ENCODE results near the gene ZNF341. TPM values are rescaled to one million over a fixed set of nuclear protein-coding genes. Genes with fewer than 3 reads are reported as not detected.
A peak's percentile ranks its signal among the peaks of the same experiment; 100 is the strongest.

The ZNF341 gene
- total RNA-seq: 1 to 10 TPM; 3.3 to 6.7 (median 4.4) TPM
- polyA plus RNA-seq: 1 to 10 TPM; 2.3 to 5.9 (median 4.9) TPM
- long read RNA-seq, donor 1: 0 reads
- long read RNA-seq, donor 2: 0 reads

- Histone ChIP-seq H3K4me3 (peak within 1 kb of the TSS; percentile 44 to 77 (median 60)), H3K27me3 (replicated peaks in 1 of 7) (no peaks in the 10 kb centered on the region), H3K36me3 (peaks cover 0 to 6% (median 0%) of the 10 kb centered on the region in 6 donors), H3K9me3 (peaks cover 2 to 14% (median 11%) of the 10 kb centered on the region in 8 donors), H3K4me1 (peaks cover 9 to 41% (median 29%) of the 10 kb centered on the region in 6 donors), H3K27ac (peak within 1 kb of the TSS; percentile 87 to 98 (median 95))
- TF ChIP-seq POLR2AphosphoS5 (IDR thresholded peaks at IDR 0.05) (peak; percentile 49 to 81 (median 56)), POLR2A (IDR thresholded peaks at IDR 0.05) (no peak), CTCF (IDR thresholded peaks at IDR 0.05 in 8 of 11, conservative IDR thresholded peaks at IDR 0.05 in 3 of 11) (peak; percentile 69 to 97 (median 91))
- peak; percentile 98 for DNase-seq
- intact Hi-C loops (cut with DNase I; ENCODE audit: low total_unique reads): loop anchor here (10.0 kb wide), 1 partner anchor 103 kb away; no protein-coding TSS in a partner anchor
- 2 to 9% (median 3%) methylated on average over 34 to 57 of the region's 57 CpGs for WGBS, 5 donors
These were observed at the start of gene ZNF341 for GRCh38 chr20:33731693-33732165. Gene ZNF341, plus strand, starts transcription at chr20:33731996. Its CDS starts 26 bp downstream, at chr20:33732022.

- intact Hi-C loops (cut with DNase I; ENCODE audit: low total_unique reads): no loop called here
- WGBS, 5 donors: 46 to 54% (median 51%) methylated on average over 10 of the region's 10 CpGs
- TF ChIP-seq CTCF (IDR thresholded peaks at IDR 0.05 in 8 of 11, conservative IDR thresholded peaks at IDR 0.05 in 3 of 11): no peak
- TF ChIP-seq POLR2AphosphoS5 (IDR thresholded peaks at IDR 0.05): no peak
- no peak for TF ChIP-seq POLR2A (IDR thresholded peaks at IDR 0.05)
- H3K27me3 ChIP-seq (replicated peaks in 1 of 7): no peaks in the 10 kb centered on the region
- H3K4me3 ChIP-seq: peak overlapping the region in 4 of 8 donors; percentile 46 to 75 (median 50)
- peaks cover 8 to 58% (median 30%) of the 10 kb centered on the region in 6 donors for H3K4me1 ChIP-seq
- peak overlapping the region in 4 of 8 donors; percentile 58 to 74 (median 60) for H3K27ac ChIP-seq
- H3K36me3 ChIP-seq: no peaks in the 10 kb centered on the region
- no peak for DNase-seq
- H3K9me3 ChIP-seq: no peaks in the 10 kb centered on the region
These were observed 47.1 kb upstream of the ZNF341 start for GRCh38 chr20:33684533-33685327.

- H3K4me3 ChIP-seq: peak overlapping the region; percentile 13 to 75 (median 44)
- H3K9me3 ChIP-seq: no peaks in the 10 kb centered on the region
- H3K4me1 ChIP-seq: peaks cover 8 to 60% (median 30%) of the 10 kb centered on the region in 6 donors
- H3K27me3 ChIP-seq (replicated peaks in 1 of 7): no peaks in the 10 kb centered on the region
- peak overlapping the region in 6 of 8 donors; percentile 15 to 74 (median 59) for H3K27ac ChIP-seq
- 0 to 3% (median 2%) methylated on average over 12 to 53 of the region's 53 CpGs for WGBS, 5 donors
- no peaks in the 10 kb centered on the region for H3K36me3 ChIP-seq
- peak; percentile 87 for DNase-seq
- peak in 1 of 3 donors; percentile 31 for TF ChIP-seq POLR2AphosphoS5 (IDR thresholded peaks at IDR 0.05)
- no peak for TF ChIP-seq POLR2A (IDR thresholded peaks at IDR 0.05)
- intact Hi-C loops (cut with DNase I; ENCODE audit: low total_unique reads): no loop called here
These were observed 46.3 kb upstream of the ZNF341 start for GRCh38 chr20:33685328-33686099.

All from spleen (tissue), 13 donors.